Caco-2 (cell line): Measurements from ENCODE around the gene WASF3. TPM values are rescaled to one million over a fixed set of nuclear protein-coding genes. Genes with fewer than 3 reads are reported as not detected.

Experiments
- BruUV-seq: library from RNA; stranded (reverse); fragments of 400-500 nt; replicated peaks from 2 replicates; lab custom pipeline; 2021; lab: Mats Ljungman, UMichigan
- CTCF ChIA-PET: fragments of 300-600 bp; sonication (Branson Sonifier 250); formaldehyde crosslinking; loops from one replicate; lab custom pipeline; 2022; ENCODE audit warnings: antibody characterized with exemption; lab: Charles Lee
- POLR2A ChIA-PET: fragments of 300-600 bp; sonication (Branson Sonifier 250); formaldehyde crosslinking; loops from one replicate; lab custom pipeline; 2022; ENCODE audit warnings: antibody characterized with exemption; lab: Charles Lee
- DNase-seq, 2 experiments: peaks; one replicate each; pipeline versions ENCODE4 v3.0.0 to v3.0.0-alpha.2; 2020 to 2022
- H3K27me3 ChIP-seq: replicated peaks from 2 replicates; pipeline ENCODE4 v1.6.0; 2011; ENCODE audit warnings: low read length; ENCODE audit not compliant: control insufficient read depth, insufficient read depth
- H3K36me3 ChIP-seq: 2 replicates; pipeline ENCODE4 v1.5.1; 2011; ENCODE audit warnings: low read length; ENCODE audit not compliant: control insufficient read depth, insufficient read depth
- H3K4me1 ChIP-seq: fragments of 250-450 bp; sonication (Bioruptor Pico); 2 replicates; pipeline ENCODE4 v1.5.1; 2020; ENCODE audit warnings: mild to moderate bottlenecking
- H3K4me3 ChIP-seq: 2 replicates; pipeline ENCODE4 v1.5.1; 2011; ENCODE audit warnings: low read depth, mild to moderate bottlenecking, control low read depth, low read length
- H3K9me3 ChIP-seq: fragments of 250-450 bp; sonication (Bioruptor Pico); 2 replicates; pipeline ENCODE4 v1.5.1; 2020; ENCODE audit warnings: mild to moderate bottlenecking, moderate library complexity
- H3K27ac Mint-ChIP-seq: one replicate; pipeline ENCODE4 v1.8.0; 2022; ENCODE audit warnings: mixed read lengths; ENCODE audit not compliant: unreplicated experiment
- H3K27me3 Mint-ChIP-seq: one replicate; pipeline ENCODE4 v1.8.0; 2022; ENCODE audit warnings: mixed read lengths; ENCODE audit not compliant: insufficient read depth, unreplicated experiment
- H3K36me3 Mint-ChIP-seq: one replicate; pipeline ENCODE4 v1.8.0; 2022; ENCODE audit warnings: mild to moderate bottlenecking, mixed read lengths; ENCODE audit not compliant: insufficient read depth, unreplicated experiment
- H3K4me1 Mint-ChIP-seq: one replicate; pipeline ENCODE4 v1.8.0; 2022; ENCODE audit warnings: low read depth, mixed read lengths; ENCODE audit not compliant: unreplicated experiment
- H3K4me3 Mint-ChIP-seq: one replicate; pipeline ENCODE4 v1.8.0; 2022; ENCODE audit warnings: mild to moderate bottlenecking, moderate library complexity, mixed read lengths; ENCODE audit not compliant: unreplicated experiment
- H3K9me3 Mint-ChIP-seq: one replicate; pipeline ENCODE4 v1.8.0; 2022; ENCODE audit warnings: mixed read lengths; ENCODE audit not compliant: unreplicated experiment
- CTCF ChIP-seq, 2 experiments: fragments of 200-600 bp in 1 of 2; IDR thresholded peaks; 1 replicate in 1 of 2; 2 replicates in 1 of 2; pipeline versions ENCODE4 v1.5.1 to v1.8.0; 2011 to 2022; ENCODE audit warnings: antibody characterized with exemption in 1 of 2, control low read depth in 1 of 2, inconsistent platforms in 1 of 2, low read depth in 1 of 2, low read length in 1 of 2, mild to moderate bottlenecking in 1 of 2, moderate library complexity in 1 of 2; ENCODE audit not compliant: insufficient read depth in 1 of 2, severe bottlenecking in 1 of 2, unreplicated experiment in 1 of 2
- intact Hi-C: fragments of 100-400 bp; cut with micrococcal nuclease; formaldehyde crosslinking; loops from one replicate; pipeline ENCODE4 v1.10.0; 2022; ENCODE audit not compliant: unreplicated experiment
- total RNA-seq: library from RNA; stranded (reverse); gene quantifications from 2 replicates; pipeline ENCODE4 v1.2.3, GENCODE V29; 2022

Gene WASF3
- total RNA-seq, 1 experiment from 2014 or later: not detected

GRCh38 chr13:26624572-26624971 is 67.1 kb downstream of the WASF3 start:
- Histone ChIP-seq H3K4me3 (no peak overlapping the region), H3K27me3 (no peaks in the 10 kb centered on the region), H3K9me3 (no peaks in the 10 kb centered on the region; the same call in 1 of the 2 replicates), H3K4me1 (0 out of 2 replicates have a peak, but pooled peaks cover 5% of the 10 kb centered on the region), H3K36me3 (no peaks in the 10 kb centered on the region)
- no peak for TF ChIP-seq CTCF (IDR thresholded peaks at IDR 0.05; ENCODE audit: insufficient read depth in 1 of 2, low read depth in 1 of 2, low read length in 1 of 2, severe bottlenecking in 1 of 2, unreplicated experiment in 1 of 2)
- Mint-ChIP-seq H3K4me1 (peaks cover 5% of the 10 kb centered on the region), H3K27me3 (no peaks in the 10 kb centered on the region), H3K4me3 (no peak overlapping the region), H3K36me3 (no peaks in the 10 kb centered on the region), H3K9me3 (peaks cover 38% of the 10 kb centered on the region), H3K27ac (no peak overlapping the region)
- BruUV-seq: no TSS peak
- DNase-seq: no peak
- POLR2A ChIA-PET: no interaction called here
- intact Hi-C loops: no loop called here
- CTCF ChIA-PET: no interaction called here

GRCh38 chr13:26626271-26626670 is 68.8 kb downstream of the WASF3 start:
- Mint-ChIP-seq H3K36me3 (no peaks in the 10 kb centered on the region), H3K9me3 (peaks cover 38% of the 10 kb centered on the region), H3K4me3 (no peak overlapping the region), H3K27me3 (no peaks in the 10 kb centered on the region), H3K4me1 (peaks cover 5% of the 10 kb centered on the region), H3K27ac (no peak overlapping the region)
- Histone ChIP-seq H3K4me1 (0 out of 2 replicates have a peak, but pooled peaks cover 5% of the 10 kb centered on the region), H3K36me3 (no peaks in the 10 kb centered on the region), H3K27me3 (no peaks in the 10 kb centered on the region), H3K9me3 (no peaks in the 10 kb centered on the region; the same call in 1 of the 2 replicates), H3K4me3 (no peak overlapping the region)
- TF ChIP-seq CTCF (IDR thresholded peaks at IDR 0.05; ENCODE audit: insufficient read depth in 1 of 2, low read depth in 1 of 2, low read length in 1 of 2, severe bottlenecking in 1 of 2, unreplicated experiment in 1 of 2): no peak
- BruUV-seq: no TSS peak
- ChIA-PET CTCF (no interaction called here), POLR2A (no interaction called here)
- DNase-seq: no peak
- intact Hi-C loops: loop anchor here (5.0 kb wide), 1 partner anchor 129 kb away; no protein-coding TSS in a partner anchor

- no peaks in the 10 kb centered on the region; the same call in 1 of the 2 replicates for H3K9me3 ChIP-seq
- no peak overlapping the region for H3K4me3 ChIP-seq
- peaks cover 30% of the 10 kb centered on the region for H3K9me3 Mint-ChIP-seq
- intact Hi-C loops: loop anchor here (2.0 to 5.0 kb wide), 4 partner anchors 70 to 444 kb away; no protein-coding TSS in a partner anchor
- ChIA-PET CTCF (interaction anchor here (0.5 to 2.1 kb wide), 6 partner anchors 9 to 444 kb away, joined by 3 to 14 read pairs (median 4); no protein-coding TSS in a partner anchor), POLR2A (no interaction called here)
- H3K27ac Mint-ChIP-seq: no peak overlapping the region
- H3K4me3 Mint-ChIP-seq: no peak overlapping the region
- peak in 1 of 2 experiments; percentile 42 for DNase-seq
- H3K36me3 Mint-ChIP-seq: no peaks in the 10 kb centered on the region
- peak in 1 of 2 experiments; percentile 29 for TF ChIP-seq CTCF (IDR thresholded peaks at IDR 0.05; ENCODE audit: insufficient read depth in 1 of 2, low read depth in 1 of 2, low read length in 1 of 2, severe bottlenecking in 1 of 2, unreplicated experiment in 1 of 2)
- no peaks in the 10 kb centered on the region for H3K36me3 ChIP-seq
- no TSS peak for BruUV-seq
- H3K4me1 ChIP-seq: no peaks in the 10 kb centered on the region
- H3K27me3 ChIP-seq: no peaks in the 10 kb centered on the region
- H3K4me1 Mint-ChIP-seq: no peaks in the 10 kb centered on the region
- peaks cover 8% of the 10 kb centered on the region for H3K27me3 Mint-ChIP-seq
These were observed 71.2 kb downstream of the WASF3 start for GRCh38 chr13:26628706-26629105.
